Stimulated activated CD8-positive, alpha-beta memory T cell treated with anti-CD3 and anti-CD28 coated beads, Interleukin-4, amount 100 ng/mL, for 48 hours (primary cell): ENCODE results near the gene KANK2.
"Not testable (repeated sequence)": the region's sequence is repeated elsewhere in the genome, so short reads cannot be mapped to it uniquely, and the experiment has no call there.

Experiments used
- DNase-seq: peaks from one replicate; pipeline ENCODE4 v3.0.0-alpha.2; 2020

The KANK2 gene

DNA sequence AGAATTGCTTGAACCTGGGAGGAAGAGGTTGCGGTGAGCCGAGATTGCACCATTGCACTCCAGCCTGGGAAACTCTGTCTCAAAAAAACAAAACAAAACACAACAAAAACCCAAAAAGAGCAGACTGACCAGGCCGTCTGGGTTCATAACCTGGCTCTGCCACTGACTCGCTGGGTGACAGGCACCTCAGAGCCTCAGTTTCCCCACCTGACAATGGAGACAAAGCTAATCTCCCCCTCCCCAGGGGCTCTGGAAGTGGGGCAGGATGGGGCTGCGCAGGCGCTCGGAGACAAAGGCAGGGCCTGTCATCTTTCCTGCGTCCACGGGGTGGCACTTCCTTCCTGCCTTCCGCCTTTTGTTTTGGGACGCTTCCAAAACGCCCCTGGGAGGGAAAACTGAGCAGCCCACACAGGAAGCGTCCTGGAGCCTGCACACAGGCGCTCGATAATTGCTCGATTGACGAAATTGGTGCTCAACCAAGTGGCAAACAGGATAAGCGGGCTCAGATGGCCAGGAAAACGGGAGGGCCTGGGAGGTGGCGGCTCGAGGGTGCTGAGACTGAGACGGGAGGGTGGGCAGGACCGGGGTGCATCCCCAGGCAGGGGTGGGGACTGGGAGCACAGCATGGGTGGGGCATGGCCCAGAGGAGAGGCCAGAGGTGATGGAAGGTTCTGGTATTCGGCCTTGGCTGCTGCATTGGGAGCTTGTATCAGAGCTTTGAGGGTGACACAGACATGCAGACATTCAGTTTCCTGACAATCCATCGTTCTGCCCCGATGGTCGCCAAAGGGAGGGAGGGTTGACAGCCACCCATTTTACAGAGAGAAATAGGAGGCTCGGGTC lies 59.6 kb downstream of the KANK2 start:
- DNase-seq: peak; percentile 67

- DNase-seq: no peak
These were observed 60.8 kb downstream of the KANK2 start for GRCh38 chr19:11136400-11137101.

DNA sequence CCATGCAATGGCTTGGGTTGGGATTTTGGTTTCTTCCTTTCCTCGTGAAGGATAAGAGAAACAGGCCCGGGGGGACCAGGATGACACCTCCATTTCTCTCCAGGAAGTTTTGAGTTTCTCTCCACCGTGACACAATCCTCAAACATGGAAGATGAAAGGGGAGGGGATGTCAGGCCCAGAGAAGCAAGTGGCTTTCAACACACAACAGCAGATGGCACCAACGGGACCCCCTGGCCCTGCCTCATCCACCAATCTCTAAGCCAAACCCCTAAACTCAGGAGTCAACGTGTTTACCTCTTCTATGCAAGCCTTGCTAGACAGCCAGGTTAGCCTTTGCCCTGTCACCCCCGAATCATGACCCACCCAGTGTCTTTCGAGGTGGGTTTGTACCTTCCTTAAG lies 65.9 kb downstream of the KANK2 start:
- DNase-seq: no peak

- DNase-seq: peak; percentile 81
These were observed 66.4 kb downstream of the KANK2 start for GRCh38 chr19:11130824-11131455.

- DNase-seq: no peak
These were observed 69.4 kb downstream of the KANK2 start for GRCh38 chr19:11127905-11128304.

GRCh38 chr19:11125994-11126685 lies 71.2 kb downstream of the KANK2 start:
- DNase-seq: peak; percentile 88

DNA sequence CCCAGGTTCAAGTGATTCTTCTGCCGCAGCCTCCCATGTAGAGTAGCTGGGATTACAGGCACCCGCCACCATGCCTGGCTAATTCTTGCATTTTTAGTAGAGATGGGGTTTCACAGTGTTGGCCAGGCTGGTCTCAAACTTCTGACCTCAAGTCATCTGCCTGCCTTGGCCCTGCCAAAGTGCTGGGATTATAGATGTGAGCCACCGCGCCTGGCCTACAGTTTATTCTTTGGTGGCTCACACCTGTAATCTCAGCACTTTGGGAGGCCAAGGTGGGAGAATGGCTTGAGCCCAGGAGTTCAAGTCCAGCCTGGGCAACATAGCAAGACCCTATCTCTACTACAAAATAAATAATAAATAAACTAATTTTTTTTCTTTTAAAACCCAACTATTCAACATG lies 73.2 kb downstream of the KANK2 start:
- not testable (repeated sequence) for DNase-seq

GRCh38 chr19:11123114-11123513 lies 74.2 kb downstream of the KANK2 start:
- no peak for DNase-seq

DNA sequence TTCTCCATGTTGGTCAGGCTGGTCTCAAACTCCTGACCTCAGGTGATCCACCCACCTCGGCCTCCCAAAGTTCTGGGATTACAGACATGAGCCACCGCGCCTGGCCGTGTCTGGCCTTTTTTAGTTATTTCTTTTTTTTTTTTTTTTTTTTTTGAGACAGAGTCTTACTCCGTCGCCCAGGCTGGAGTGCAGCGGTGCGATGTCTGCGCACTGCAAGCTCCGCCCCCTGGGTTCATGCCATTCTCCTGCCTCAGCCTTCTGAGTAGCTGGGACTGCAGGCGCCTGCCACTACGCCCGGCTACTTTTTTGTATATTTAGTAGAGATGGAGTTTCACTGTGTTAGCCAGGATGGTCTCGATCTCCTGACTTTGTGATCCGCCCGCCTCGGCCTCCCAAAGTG lies 75.4 kb downstream of the KANK2 start:
- not testable (repeated sequence) for DNase-seq

GRCh38 chr19:11116507-11116906 lies 80.8 kb downstream of the KANK2 start:
- DNase-seq: no peak

DNA sequence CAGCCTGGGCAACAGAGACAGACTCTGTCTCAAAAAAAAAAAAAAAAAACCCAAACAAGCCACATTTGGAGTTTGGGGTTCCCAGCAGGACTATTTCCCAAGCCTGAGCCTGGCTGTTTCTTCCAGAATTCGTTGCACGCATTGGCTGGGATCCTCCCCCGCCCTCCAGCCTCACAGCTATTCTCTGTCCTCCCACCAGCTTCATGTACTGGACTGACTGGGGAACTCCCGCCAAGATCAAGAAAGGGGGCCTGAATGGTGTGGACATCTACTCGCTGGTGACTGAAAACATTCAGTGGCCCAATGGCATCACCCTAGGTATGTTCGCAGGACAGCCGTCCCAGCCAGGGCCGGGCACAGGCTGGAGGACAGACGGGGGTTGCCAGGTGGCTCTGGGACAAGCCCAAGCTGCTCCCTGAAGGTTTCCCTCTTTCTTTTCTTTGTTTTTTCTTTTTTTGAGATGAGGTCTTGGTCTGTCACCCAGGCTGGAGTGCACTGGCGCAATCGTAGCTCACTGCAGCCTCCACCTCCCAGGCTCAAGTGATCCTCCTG lies 81.4 kb downstream of the KANK2 start:
- no peak for DNase-seq

DNA sequence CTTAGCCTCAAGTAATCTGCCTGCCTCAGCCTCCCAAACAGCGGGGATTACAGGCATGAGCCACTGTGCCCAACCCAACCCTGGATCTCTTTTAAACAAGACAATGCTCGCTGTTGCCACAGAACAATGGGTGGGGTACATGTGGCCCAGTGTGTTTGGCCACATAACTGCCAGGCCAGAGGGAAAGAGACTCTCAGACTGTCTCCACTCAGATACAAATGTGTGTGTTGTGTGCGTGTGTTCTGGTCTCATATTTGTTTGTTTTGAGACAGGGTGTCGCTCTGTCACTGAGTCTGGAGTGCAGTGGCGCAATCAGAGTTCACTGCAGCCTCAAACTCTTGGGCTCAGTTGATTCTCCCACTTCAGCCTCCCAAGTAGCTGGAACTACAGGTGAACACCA lies 82.3 kb downstream of the KANK2 start:
- no peak for DNase-seq
